K562 treated with DMSO at 1 percent for 48 hours (cell line): Measurements from ENCODE around the gene TOPBP1. TPM values are rescaled to one million over a fixed set of nuclear protein-coding genes. Genes with fewer than 3 reads are reported as not detected.

Experiments used
- total RNA-seq: library from RNA; unstranded; fragments of 300-600 nt; gene quantifications from 2 replicates; pipeline ENCODE4 v1.2.3, GENCODE V29; 2022; ENCODE audit warnings: low replicate concordance; ENCODE audit errors: extremely low read depth

The TOPBP1 gene
- not detected in 2 replicates for total RNA-seq

DNA sequence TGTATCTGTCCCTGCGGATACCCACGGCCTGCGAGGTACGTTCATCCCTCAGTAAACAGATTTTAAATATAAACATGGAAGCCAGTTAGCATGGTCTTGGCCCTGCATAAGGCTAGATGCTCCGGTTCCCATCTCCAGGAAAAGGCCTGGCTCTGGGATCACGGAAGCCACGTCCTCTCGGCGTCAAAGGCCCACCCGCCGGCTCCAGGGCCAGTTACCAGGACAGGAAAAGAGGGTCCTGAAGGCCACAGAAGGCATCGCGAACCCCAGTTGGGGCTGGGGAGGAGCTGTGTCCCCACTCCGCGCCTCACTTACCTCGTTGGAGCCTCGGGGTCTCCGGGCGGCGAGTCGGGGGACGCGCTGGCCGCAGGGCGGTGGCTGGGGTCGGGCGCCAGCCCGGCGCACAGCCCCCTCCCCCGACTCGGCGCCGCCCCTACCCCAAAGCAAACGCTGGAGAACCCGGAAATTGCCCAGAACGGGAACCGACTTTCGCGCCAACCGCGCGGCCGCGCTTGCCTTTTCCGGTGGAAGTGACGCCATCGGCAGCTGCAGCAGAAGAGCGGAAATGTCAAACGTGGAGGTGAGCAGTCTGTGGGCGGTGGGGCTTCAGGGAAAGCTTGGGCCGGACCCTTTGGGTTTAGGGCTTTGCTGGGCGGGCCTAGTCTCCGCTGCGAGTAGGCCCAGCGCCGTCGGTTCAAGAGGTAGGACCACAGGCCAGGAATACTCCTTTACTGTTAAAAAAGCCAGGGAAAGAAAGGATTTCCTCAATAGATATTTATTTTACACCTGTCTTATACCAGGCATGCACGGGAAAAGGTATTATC, at the start of gene TOPBP1:
Gene TOPBP1 (minus strand): TSS at position 488 of the 824 bp plus-strand sequence. CDS start 814 bp downstream, outside the sequence.

DNA sequence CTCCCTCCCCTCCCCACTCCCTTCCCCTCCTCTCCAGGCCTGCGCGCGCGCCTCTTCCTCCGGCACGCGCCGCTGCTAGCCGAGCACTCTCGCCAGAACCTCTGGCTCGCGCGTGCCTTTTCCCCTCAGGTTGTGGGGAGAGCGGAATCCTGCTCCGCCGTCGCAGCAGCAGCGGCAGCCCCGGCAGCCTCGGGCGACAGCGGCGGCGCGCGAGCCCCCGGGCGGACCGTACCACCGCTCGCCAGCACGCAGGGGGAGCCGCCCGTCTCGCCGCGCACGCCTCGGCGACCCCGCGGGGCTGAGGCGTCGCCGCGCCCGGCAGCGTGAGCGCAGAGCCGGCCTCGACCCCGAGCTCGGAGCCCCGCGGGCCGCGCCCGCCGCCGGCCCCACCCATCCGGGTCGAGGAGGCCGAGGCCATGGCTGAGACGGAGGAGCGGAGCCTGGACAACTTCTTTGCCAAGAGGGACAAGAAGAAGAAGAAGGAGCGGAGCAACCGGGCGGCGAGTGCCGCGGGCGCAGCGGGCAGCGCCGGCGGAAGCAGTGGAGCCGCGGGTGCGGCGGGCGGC, 88.0 kb downstream of the TOPBP1 start, which contains the start of gene CDV3:
Gene CDV3 (plus strand): TSS at position 58 of the 566 bp plus-strand sequence. CDS start 359 bp downstream, at position 417.

Other genes with a start within 250 kb of the TOPBP1 start
- not detected in 2 replicates for gene CDV3, start 88.3 kb downstream of the TOPBP1 start, total RNA-seq
- gene TF, start 84.5 kb upstream of the TOPBP1 start, total RNA-seq: not detected in 2 replicates
- gene SRPRB, start 143.9 kb upstream of the TOPBP1 start, total RNA-seq: not detected in 2 replicates
- gene RAB6B, start 233.9 kb upstream of the TOPBP1 start, total RNA-seq: not detected in 2 replicates